ENCODE measurements around the gene MIEN1. TPM values are rescaled to one million over a fixed set of nuclear protein-coding genes. Genes with fewer than 3 reads are reported as not detected.

Gene MIEN1
- total RNA-seq, 1 donor from 2014 or later = 97.0 TPM

- peaks cover 1% of the 10 kb centered on the region for H3K36me3 ChIP-seq (ENCODE audit: control insufficient read depth, insufficient read depth, low read length)
- DNase-seq (ENCODE audit: low read depth) = no peak
- TF ChIP-seq CTCF (IDR thresholded peaks at IDR 0.05; ENCODE audit: insufficient read depth, low read length, poor library complexity, severe bottlenecking) = no peak
- H3K4me3 ChIP-seq (ENCODE audit: low read depth, low read length) = no peak overlapping the region
- no peaks in the 10 kb centered on the region for H3K27me3 ChIP-seq (ENCODE audit: control insufficient read depth, insufficient read depth, low read length)
Measured at GRCh38 chr17:39722965-39723848, 7.1 kb downstream of the MIEN1 start.

GRCh38 chr17:39722104-39722503, 8.2 kb downstream of the MIEN1 start:
- H3K27me3 ChIP-seq (ENCODE audit: control insufficient read depth, insufficient read depth, low read length) = no peaks in the 10 kb centered on the region
- peaks cover 2% of the 10 kb centered on the region for H3K36me3 ChIP-seq (ENCODE audit: control insufficient read depth, insufficient read depth, low read length)
- H3K4me3 ChIP-seq (ENCODE audit: low read depth, low read length) = no peak overlapping the region
- DNase-seq (ENCODE audit: low read depth) = no peak
- TF ChIP-seq CTCF (IDR thresholded peaks at IDR 0.05; ENCODE audit: insufficient read depth, low read length, poor library complexity, severe bottlenecking) = no peak

GRCh38 chr17:39719563-39720355, 10.6 kb downstream of the MIEN1 start:
- no peak for DNase-seq (ENCODE audit: low read depth)
- no peak for TF ChIP-seq CTCF (IDR thresholded peaks at IDR 0.05; ENCODE audit: insufficient read depth, low read length, poor library complexity, severe bottlenecking)
- Histone ChIP-seq H3K4me3 (ENCODE audit: low read depth, low read length) (no peak overlapping the region), H3K36me3 (ENCODE audit: control insufficient read depth, insufficient read depth, low read length) (peaks cover 3% of the 10 kb centered on the region), H3K27me3 (ENCODE audit: control insufficient read depth, insufficient read depth, low read length) (no peaks in the 10 kb centered on the region)

- H3K27me3 ChIP-seq (ENCODE audit: control insufficient read depth, insufficient read depth, low read length) = no peaks in the 10 kb centered on the region
- no peak for TF ChIP-seq CTCF (IDR thresholded peaks at IDR 0.05; ENCODE audit: insufficient read depth, low read length, poor library complexity, severe bottlenecking)
- DNase-seq (ENCODE audit: low read depth) = no peak
- no peak overlapping the region for H3K4me3 ChIP-seq (ENCODE audit: low read depth, low read length)
- peaks cover 3% of the 10 kb centered on the region for H3K36me3 ChIP-seq (ENCODE audit: control insufficient read depth, insufficient read depth, low read length)
Measured at GRCh38 chr17:39717660-39718059, 12.7 kb downstream of the MIEN1 start.

GRCh38 chr17:39716879-39717536, 13.3 kb downstream of the MIEN1 start:
- H3K27me3 ChIP-seq (ENCODE audit: control insufficient read depth, insufficient read depth, low read length) = no peaks in the 10 kb centered on the region
- peaks cover 3% of the 10 kb centered on the region for H3K36me3 ChIP-seq (ENCODE audit: control insufficient read depth, insufficient read depth, low read length)
- no peak for TF ChIP-seq CTCF (IDR thresholded peaks at IDR 0.05; ENCODE audit: insufficient read depth, low read length, poor library complexity, severe bottlenecking)
- no peak for DNase-seq (ENCODE audit: low read depth)
- no peak overlapping the region for H3K4me3 ChIP-seq (ENCODE audit: low read depth, low read length)

Data from kidney epithelial cell (primary cell).